PC-3 (cell line): ENCODE data around the gene PTEN.

ENCODE experiments used
- EZH2 ChIP-seq: fragments of 300-600 bp; sonication (generic); IDR thresholded peaks from one replicate; pipeline ENCODE4 v1.6.1; 2017; ENCODE audit warnings: antibody characterized with exemption, mild to moderate bottlenecking, low read length; ENCODE audit not compliant: unreplicated experiment
- EZH2phosphoT487 ChIP-seq: fragments of 300-600 bp; sonication (generic); IDR thresholded peaks from 2 replicates; pipeline ENCODE4 v1.6.1; 2018; ENCODE audit warnings: mild to moderate bottlenecking, antibody characterized with exemption, low read length, borderline replicate concordance
- TF ChIP-seq, protein P1 (sequence below): fragments of 300-600 bp; sonication (generic); conservative IDR thresholded peaks from 2 replicates; pipeline ENCODE4 v1.5.1; 2017; ENCODE audit warnings: antibody characterized with exemption, low read depth, mild to moderate bottlenecking, low read length

DNA sequence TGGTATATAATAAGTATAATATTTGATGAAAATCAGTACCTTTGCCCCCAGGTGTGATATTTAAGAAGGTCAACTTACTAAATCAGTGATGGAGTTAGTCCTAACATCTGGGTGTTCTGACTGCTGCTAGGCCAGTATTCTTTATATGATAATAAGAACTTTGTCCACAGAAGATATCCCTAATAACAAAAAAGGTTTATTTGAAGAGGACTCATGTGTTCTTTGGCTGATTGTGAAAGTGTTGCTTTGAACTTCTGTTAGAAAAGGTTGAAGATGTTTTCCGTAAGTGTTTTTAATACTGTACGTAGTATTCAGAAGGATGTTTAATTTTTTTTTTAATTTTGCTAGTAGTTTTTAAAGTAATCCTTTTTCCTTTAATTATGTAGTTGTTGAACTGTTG is 10.2 kb downstream of the PTEN start:
- TF ChIP-seq, protein P1, sequence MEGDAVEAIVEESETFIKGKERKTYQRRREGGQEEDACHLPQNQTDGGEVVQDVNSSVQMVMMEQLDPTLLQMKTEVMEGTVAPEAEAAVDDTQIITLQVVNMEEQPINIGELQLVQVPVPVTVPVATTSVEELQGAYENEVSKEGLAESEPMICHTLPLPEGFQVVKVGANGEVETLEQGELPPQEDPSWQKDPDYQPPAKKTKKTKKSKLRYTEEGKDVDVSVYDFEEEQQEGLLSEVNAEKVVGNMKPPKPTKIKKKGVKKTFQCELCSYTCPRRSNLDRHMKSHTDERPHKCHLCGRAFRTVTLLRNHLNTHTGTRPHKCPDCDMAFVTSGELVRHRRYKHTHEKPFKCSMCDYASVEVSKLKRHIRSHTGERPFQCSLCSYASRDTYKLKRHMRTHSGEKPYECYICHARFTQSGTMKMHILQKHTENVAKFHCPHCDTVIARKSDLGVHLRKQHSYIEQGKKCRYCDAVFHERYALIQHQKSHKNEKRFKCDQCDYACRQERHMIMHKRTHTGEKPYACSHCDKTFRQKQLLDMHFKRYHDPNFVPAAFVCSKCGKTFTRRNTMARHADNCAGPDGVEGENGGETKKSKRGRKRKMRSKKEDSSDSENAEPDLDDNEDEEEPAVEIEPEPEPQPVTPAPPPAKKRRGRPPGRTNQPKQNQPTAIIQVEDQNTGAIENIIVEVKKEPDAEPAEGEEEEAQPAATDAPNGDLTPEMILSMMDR: no peak
- TF ChIP-seq EZH2phosphoT487 (no peak), EZH2 (no peak)
